Epithelial cell of esophagus (primary cell): ENCODE measurements around the gene FYTTD1.
"Not testable (repeated sequence)": the region's sequence is repeated elsewhere in the genome, so short reads cannot be mapped to it uniquely, and the experiment has no call there.

Source experiments
- DNase-seq: peaks from one replicate; pipeline ENCODE4 v3.0.0; 2010; ENCODE audit warnings: low read depth
- H3K4me3 ChIP-seq: 2 replicates; pipeline ENCODE4 v1.5.1; 2011; ENCODE audit warnings: mild to moderate bottlenecking, low read length, control low read depth
- CTCF ChIP-seq: IDR thresholded peaks from 2 replicates; pipeline ENCODE4 v1.5.1; 2011; ENCODE audit warnings: low read depth, mild to moderate bottlenecking, low read length, control low read depth, inconsistent platforms; ENCODE audit not compliant: insufficient read depth; ENCODE audit errors: missing control alignments

The FYTTD1 gene

DNA sequence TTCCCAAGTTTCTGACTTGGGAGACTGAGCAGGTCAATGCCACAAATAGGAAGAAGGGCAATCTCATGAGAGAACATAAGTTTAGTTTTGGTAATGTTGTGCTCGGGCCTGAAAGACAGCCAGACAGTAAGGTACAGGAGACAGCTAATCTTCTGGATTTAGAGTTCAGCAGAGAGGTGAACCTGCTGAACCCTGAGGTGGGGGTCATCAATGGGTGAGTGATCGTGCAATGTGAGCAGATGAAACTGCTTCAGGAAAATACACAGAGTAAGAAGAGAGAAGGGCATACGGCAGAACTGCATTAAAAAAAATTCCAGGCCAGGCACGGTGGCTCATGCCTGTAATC lies 36.2 kb upstream of the FYTTD1 start:
- no peak for TF ChIP-seq CTCF
- no peak overlapping the region for H3K4me3 ChIP-seq
- no peak for DNase-seq

DNA sequence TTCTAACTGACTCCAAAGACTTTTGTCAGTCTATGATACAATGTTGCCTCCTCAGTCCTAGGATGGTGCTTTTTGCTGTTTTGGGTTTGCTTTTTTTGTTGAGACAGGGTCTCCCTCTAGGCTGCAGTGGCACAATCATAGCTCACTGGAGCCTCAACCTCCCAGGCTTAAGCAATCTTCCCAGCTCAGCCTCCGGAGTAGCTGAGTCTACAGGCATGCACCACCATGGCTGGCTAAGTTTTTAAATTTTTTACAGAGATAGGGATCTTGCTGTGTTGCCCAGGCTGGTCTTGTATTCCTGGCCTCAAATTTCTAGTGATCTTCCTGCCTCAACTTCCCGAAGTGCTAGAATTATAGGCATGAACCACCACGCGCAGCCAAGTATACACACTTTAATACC lies 35.4 kb upstream of the FYTTD1 start:
- no peak overlapping the region for H3K4me3 ChIP-seq
- no peak for DNase-seq
- TF ChIP-seq CTCF, result no peak

DNA sequence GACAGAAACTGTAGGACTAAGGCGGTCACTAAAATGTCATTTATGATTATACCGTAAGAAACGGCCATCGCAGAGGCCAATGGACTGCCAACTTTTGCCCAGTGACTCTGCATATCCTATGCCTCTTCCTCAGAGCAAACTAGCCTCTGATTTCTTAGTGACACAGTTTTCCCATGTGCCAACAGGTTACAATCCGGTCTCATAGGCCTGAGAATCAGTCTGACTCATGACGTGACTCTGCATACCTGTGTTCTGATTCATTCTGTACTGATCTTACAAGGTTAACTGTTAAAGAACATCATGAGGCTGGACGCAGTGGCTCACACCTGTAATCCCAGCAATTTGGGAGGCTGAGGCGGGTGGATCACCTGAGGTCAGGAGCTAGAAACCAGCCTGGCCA lies 30.8 kb upstream of the FYTTD1 start:
- no peak for TF ChIP-seq CTCF
- peak; percentile 99 for DNase-seq

DNA sequence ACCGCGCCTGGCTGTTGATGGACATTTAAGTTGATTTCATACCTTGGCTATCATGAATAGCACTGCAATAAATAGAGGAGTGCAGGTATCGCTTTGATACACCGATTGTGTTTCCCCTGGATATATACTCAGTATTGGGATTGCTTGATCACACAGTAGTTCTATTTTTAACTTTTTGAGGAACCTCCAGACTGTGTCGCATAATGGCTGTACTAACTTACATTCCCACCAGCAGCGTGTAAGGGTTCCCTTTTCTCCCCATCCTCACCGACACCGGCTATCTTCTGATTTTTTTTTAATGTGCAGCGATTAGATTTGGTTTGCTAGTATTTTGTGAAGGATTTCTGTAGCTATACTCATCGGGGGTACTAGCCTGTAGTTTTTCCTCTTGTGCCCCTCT lies 29.0 kb upstream of the FYTTD1 start:
- DNase-seq, result no peak
- H3K4me3 ChIP-seq, result no peak overlapping the region
- no peak for TF ChIP-seq CTCF

More for the DNA sequence above, 30.8 kb upstream of the FYTTD1 start:
- no peak overlapping the region for H3K4me3 ChIP-seq

- TF ChIP-seq CTCF, result no peak
- no peak for DNase-seq
- H3K4me3 ChIP-seq, result no peak overlapping the region
Measured at GRCh38 chr3:197722734-197723133, 26.9 kb upstream of the FYTTD1 start.

DNA sequence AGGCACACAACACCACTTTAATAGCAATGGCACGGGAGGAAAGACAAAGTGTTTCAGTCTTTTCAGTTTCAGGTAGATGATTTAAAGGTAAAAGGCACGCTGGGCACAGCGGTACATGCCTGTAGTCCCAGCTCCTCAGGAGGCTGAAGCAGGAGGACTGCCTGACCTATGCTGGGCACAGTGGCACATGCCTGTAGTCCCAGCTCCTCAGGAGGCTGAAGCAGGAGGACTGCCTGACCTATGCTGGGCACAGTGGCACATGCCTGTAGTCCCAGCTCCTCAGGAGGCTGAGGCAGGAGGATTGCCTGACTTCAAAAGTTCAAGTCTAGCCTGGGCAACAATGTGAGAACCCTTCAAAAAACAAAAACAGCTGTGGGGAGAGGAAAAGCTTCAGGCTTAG lies 21.8 kb upstream of the FYTTD1 start:
- not testable (repeated sequence) for H3K4me3 ChIP-seq, DNase-seq

DNA sequence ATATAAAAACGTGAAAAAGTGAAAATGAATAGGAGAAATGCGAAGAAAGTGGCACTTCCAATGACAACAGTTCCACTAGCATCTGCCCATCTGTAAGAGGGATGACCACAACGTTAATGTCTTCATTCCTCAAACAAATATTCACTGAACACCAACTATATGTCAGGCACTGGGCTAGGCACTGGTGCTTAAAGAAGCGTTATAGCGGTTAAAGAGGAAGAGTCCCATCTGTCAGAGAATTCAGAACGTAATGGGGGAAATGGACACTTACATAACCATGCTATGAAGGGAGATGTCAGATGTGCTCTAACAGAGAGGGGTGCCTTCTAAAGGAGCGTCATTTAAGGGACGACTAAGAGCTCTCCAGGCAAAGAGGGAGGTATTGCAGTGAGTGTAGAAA lies 21.2 kb upstream of the FYTTD1 start:
- DNase-seq, result no peak
- H3K4me3 ChIP-seq, result no peak overlapping the region
- no peak for TF ChIP-seq CTCF

DNA sequence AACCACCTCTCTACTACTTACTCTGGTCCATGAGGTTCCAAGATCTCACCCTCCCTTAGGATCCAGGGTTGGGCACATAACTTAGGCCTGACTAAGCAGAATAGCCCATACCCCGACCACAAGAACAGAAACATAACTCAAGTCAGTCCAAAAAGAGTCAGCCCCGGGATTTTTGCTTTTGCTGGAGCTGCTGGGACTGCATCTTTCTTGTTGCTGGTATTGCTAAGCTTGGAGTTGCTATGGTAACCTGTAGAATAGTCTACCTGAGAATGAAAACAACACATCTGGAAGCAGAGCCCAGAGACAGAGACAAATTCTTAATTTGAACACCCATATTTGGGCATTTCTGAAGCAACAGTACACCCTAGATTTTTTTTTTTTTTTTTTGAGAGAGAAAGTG lies 19.5 kb upstream of the FYTTD1 start:
- TF ChIP-seq CTCF, result no peak
- H3K4me3 ChIP-seq, result no peak overlapping the region
- DNase-seq, result peak; percentile 74

DNA sequence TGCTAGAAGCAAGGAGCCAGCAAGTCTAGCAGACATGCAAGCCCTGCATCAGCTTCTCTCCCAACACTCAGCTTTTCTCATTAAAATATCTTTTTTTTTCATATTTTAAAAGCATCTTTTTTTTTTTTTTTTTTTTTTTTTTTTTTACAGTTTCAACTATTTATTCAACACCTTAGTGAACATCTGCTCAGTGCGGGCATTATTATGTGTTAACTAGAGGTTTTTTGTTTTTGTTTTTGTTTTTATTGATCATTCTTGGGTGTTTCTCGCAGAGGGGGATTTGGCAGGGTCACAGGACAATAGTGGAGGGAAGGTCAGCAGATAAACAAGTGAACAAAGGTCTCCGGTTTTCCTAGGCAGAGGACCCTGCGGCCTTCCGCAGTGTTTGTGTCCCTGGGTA lies 18.9 kb upstream of the FYTTD1 start:
- not testable (repeated sequence) for H3K4me3 ChIP-seq, DNase-seq

GRCh38 chr3:197731483-197731882 lies 18.2 kb upstream of the FYTTD1 start:
- not testable (repeated sequence) for DNase-seq

More at GRCh38 chr3:197731483-197731882, 18.2 kb upstream of the FYTTD1 start:
- H3K4me3 ChIP-seq, result not testable (repeated sequence)
